Adrenal gland (tissue), 5 donors: ENCODE measurements around the gene VAC14.

Source experiments
- POLR2A ChIP-seq, 2 donors: fragments of 450-650 bp; IDR thresholded peaks; one replicate each; pipeline ENCODE4 v1.6.1; 2017; ENCODE audit warnings: antibody characterized with exemption in 2 of 2, mild to moderate bottlenecking in 2 of 2, moderate library complexity in 1 of 2
- TF ChIP-seq, protein P1 (sequence below), 6 experiments: fragments of 450-650 bp in 4 of 6; fragments of 200-600 bp in 2 of 6; sonication (generic) in 1 of 6; IDR thresholded peaks; 1 replicate in 5 of 6; 2 replicates in 1 of 6; pipeline versions ENCODE4 v1.5.1 to v1.8.0; 2016 to 2021; ENCODE audit warnings: antibody characterized with exemption in 6 of 6, mild to moderate bottlenecking in 2 of 6, moderate library complexity in 1 of 6
- donor health status: DM: no; HTN: no; CAD: no.

GRCh38 chr16:70656712-70657263 is 144.2 kb downstream of the VAC14 start:
- TF ChIP-seq, protein P1, sequence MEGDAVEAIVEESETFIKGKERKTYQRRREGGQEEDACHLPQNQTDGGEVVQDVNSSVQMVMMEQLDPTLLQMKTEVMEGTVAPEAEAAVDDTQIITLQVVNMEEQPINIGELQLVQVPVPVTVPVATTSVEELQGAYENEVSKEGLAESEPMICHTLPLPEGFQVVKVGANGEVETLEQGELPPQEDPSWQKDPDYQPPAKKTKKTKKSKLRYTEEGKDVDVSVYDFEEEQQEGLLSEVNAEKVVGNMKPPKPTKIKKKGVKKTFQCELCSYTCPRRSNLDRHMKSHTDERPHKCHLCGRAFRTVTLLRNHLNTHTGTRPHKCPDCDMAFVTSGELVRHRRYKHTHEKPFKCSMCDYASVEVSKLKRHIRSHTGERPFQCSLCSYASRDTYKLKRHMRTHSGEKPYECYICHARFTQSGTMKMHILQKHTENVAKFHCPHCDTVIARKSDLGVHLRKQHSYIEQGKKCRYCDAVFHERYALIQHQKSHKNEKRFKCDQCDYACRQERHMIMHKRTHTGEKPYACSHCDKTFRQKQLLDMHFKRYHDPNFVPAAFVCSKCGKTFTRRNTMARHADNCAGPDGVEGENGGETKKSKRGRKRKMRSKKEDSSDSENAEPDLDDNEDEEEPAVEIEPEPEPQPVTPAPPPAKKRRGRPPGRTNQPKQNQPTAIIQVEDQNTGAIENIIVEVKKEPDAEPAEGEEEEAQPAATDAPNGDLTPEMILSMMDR (IDR thresholded peaks at IDR 0.05) = no peak
- no peak for TF ChIP-seq POLR2A (IDR thresholded peaks at IDR 0.05)
